HFF-Myc (cell line): ENCODE data around the gene SRSF3.

Source experiments
- DNase-seq: peaks from one replicate; pipeline ENCODE4 v3.0.0-alpha.2; 2011; ENCODE audit warnings: low read depth; ENCODE audit errors: extremely low read depth
- H3K4me3 ChIP-seq: replicated peaks from 2 replicates; pipeline ENCODE4 v1.5.1; 2011; ENCODE audit warnings: low read depth, mild to moderate bottlenecking, control low read depth, low read length
- TF ChIP-seq, protein P1 (sequence below): IDR thresholded peaks from 2 replicates; pipeline ENCODE4 v1.5.1; 2012; ENCODE audit warnings: mild to moderate bottlenecking, low read depth, low read length, control low read depth; ENCODE audit errors: missing control alignments

Gene SRSF3

GRCh38 chr6:36616893-36617521 is 22.8 kb downstream of the SRSF3 start:
- H3K4me3 ChIP-seq, result no peak overlapping the region
- TF ChIP-seq, protein P1, sequence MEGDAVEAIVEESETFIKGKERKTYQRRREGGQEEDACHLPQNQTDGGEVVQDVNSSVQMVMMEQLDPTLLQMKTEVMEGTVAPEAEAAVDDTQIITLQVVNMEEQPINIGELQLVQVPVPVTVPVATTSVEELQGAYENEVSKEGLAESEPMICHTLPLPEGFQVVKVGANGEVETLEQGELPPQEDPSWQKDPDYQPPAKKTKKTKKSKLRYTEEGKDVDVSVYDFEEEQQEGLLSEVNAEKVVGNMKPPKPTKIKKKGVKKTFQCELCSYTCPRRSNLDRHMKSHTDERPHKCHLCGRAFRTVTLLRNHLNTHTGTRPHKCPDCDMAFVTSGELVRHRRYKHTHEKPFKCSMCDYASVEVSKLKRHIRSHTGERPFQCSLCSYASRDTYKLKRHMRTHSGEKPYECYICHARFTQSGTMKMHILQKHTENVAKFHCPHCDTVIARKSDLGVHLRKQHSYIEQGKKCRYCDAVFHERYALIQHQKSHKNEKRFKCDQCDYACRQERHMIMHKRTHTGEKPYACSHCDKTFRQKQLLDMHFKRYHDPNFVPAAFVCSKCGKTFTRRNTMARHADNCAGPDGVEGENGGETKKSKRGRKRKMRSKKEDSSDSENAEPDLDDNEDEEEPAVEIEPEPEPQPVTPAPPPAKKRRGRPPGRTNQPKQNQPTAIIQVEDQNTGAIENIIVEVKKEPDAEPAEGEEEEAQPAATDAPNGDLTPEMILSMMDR, result no peak
- no peak for DNase-seq

GRCh38 chr6:36618366-36619355 is 24.5 kb downstream of the SRSF3 start:
- TF ChIP-seq, protein P1, result no peak
- no peak for DNase-seq

DNA sequence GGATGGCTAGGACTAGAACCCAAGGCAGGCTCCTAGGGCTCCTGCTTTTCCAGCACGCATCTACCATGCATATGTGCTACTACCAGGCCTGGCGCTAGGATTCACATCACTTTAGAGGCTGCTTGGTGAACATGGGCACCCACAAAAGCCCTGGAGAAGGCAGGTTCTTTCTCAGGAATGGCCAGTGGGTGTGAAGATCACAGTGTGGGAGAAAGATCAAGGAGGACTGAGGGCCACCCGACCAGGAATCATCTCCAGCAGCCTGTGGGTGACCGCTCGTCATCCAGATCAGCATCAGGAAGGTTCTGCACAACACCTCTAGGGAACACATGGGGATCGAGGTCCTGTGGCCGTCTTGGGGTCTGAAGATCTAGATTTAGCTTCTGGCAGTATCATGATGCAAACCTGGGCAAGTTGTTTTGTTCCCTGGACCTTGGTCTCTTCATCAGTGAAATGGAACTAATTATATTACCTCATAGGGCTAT is 27.3 kb downstream of the SRSF3 start:
- no peak overlapping the region for H3K4me3 ChIP-seq
- TF ChIP-seq, protein P1, result no peak
- DNase-seq, result no peak

More at GRCh38 chr6:36618366-36619355, 24.5 kb downstream of the SRSF3 start:
- no peak overlapping the region for H3K4me3 ChIP-seq

DNA sequence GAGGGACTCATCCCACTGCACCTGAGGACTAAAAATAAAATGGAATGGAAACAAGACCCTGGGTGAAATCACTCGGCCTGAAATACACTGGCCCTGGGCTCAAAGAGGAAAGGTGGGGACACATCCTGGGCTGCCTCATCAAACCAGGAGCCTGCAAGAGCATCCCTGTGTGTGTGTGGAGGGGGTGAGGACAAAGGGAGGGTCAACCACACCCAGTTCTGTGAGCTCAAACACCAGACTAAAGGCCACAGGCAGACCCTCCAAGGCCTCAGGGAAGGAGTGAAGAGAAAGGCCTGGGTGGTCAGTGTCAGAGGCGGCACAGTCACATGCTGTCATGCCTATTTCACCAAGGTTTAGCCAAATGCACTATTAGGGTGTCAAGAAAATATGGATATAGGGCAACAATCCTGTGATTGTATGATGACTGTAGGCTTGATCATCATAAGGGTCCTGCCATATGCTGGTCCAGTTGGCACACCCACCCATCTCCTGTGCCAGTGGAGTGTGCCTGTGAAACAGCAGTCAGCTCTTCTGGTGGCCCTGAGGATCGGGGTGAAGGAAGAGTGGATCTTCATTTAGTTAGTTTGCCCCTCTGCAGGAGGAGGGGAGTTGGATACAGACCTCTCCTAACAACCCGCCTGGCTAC is 28.9 kb downstream of the SRSF3 start:
- no peak for DNase-seq
- H3K4me3 ChIP-seq, result no peak overlapping the region

DNA sequence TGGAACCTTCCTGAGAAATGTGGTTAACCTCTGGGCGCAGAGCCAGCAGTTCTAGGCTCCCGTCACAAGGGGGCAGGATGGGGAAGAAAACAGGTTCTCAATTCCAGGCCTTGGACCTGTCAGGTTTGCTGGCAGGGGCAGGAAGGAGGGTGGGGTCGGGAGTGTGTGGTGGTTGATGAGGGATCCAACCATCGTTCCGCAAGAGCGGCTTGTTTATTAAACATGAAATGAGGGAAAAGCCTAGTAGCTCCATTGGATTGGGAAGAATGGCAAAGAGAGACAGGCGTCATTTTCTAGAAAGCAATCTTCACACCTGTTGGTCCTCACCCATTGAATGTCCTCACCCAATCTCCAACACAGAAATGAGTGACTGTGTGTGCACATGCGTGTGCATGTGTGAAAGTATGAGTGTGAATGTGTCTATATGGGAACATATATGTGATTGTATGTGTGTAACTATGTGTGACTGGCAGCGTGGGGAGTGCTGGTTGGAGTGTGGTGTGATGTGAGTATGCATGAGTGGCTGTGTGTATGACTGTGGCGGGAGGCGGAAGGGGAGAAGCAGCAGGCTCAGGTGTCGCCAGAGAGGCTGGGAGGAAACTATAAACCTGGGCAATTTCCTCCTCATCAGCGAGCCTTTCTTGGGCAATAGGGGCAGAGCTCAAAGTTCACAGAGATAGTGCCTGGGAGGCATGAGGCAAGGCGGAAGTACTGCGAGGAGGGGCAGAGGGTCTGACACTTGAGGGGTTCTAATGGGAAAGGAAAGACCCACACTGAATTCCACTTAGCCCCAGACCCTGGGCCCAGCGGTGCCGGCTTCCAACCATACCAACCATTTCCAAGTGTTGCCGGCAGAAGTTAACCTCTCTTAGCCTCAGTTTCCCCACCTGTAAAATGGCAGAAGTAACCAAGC is 29.6 kb downstream of the SRSF3 start:
- TF ChIP-seq, protein P1, result peak; percentile 93
- H3K4me3 ChIP-seq, result no peak overlapping the region
- peak; percentile 73 for DNase-seq

More for the DNA sequence above, 28.9 kb downstream of the SRSF3 start:
- TF ChIP-seq, protein P1, result no peak
